Small intestine (tissue), 7 donors: ENCODE data around the gene AMBN. TPM values are rescaled to one million over a fixed set of nuclear protein-coding genes. Genes with fewer than 3 reads are reported as not detected.
A peak's percentile ranks its signal among the peaks of the same experiment; 100 is the strongest.

ENCODE experiments used
- DNase-seq, 2 donors: peaks; one replicate each; pipeline versions ENCODE4 v3.0.0 to v3.0.0-alpha.2; 2013
- FAIRE-seq: peaks from 2 replicates; lab custom pipeline; 2012; peaks lifted over from hg19 to GRCh38; lab: Jason Lieb, UNC
- H3K27ac ChIP-seq, 3 donors: one replicate each; pipeline ENCODE4 v1.5.1; 2013; ENCODE audit warnings: low read length in 2 of 3, mild to moderate bottlenecking in 2 of 3, control low read depth in 1 of 3, inconsistent platforms in 1 of 3, low read depth in 1 of 3, moderate library complexity in 1 of 3
- H3K27me3 ChIP-seq, 3 donors: one replicate each; pipeline ENCODE4 v1.6.1; 2013; ENCODE audit warnings: low read length in 3 of 3, inconsistent platforms in 1 of 3; ENCODE audit not compliant: control insufficient read depth in 3 of 3, insufficient read depth in 3 of 3
- H3K36me3 ChIP-seq, 3 donors: one replicate each; pipeline ENCODE4 v1.6.1; 2013; ENCODE audit warnings: low read length in 3 of 3, inconsistent platforms in 1 of 3, low read depth in 1 of 3, mild to moderate bottlenecking in 1 of 3, moderate library complexity in 1 of 3; ENCODE audit not compliant: control insufficient read depth in 3 of 3, insufficient read depth in 2 of 3
- H3K4me1 ChIP-seq, 3 donors: one replicate each; pipeline ENCODE4 v1.6.1; 2013; ENCODE audit warnings: low read length in 2 of 3, inconsistent platforms in 1 of 3, low read depth in 1 of 3, mild to moderate bottlenecking in 1 of 3, moderate library complexity in 1 of 3; ENCODE audit not compliant: control insufficient read depth in 3 of 3, insufficient read depth in 2 of 3
- H3K4me3 ChIP-seq, 3 donors: one replicate each; pipeline ENCODE4 v1.5.1; 2013; ENCODE audit warnings: low read length in 3 of 3, control low read depth in 1 of 3, inconsistent platforms in 1 of 3, low read depth in 1 of 3, mild to moderate bottlenecking in 1 of 3, moderate library complexity in 1 of 3
- H3K9me3 ChIP-seq, 2 donors: one replicate each; pipeline ENCODE4 v1.6.1; 2013; ENCODE audit warnings: low read depth in 1 of 2, low read length in 1 of 2; ENCODE audit not compliant: control insufficient read depth in 2 of 2, insufficient read depth in 1 of 2
- WGBS, 3 donors: extraction: QIAGEN DNeasy Blood & Tissue Kit; methylation state at CpG; one replicate each; pipeline ENCODE4 v1.1.7; 2013; 5-methylcytosine and 5-hydroxymethylcytosine counted together
- polyA plus RNA-seq, 4 donors: library from polyadenylated mRNA; stranded (reverse) in 3 of 4; unstranded in 1 of 4; fragments of 200-250 nt in 3 of 4; fragments of 120-200 nt in 1 of 4; gene quantifications; one replicate each; pipeline versions ENCODE4 v1.2.1 to v1.2.3, GENCODE V29; 2013
- donor health status: healthy with polysubstance abuse.
- donor health status: control.
- donor health status: control.
- donor health status: Bipolar disorder and iron deficiency.
- donor health status: healthy.

The AMBN gene
- polyA plus RNA-seq, 4 donors = not detected

GRCh38 chr4:70575964-70576363 lies 16.1 kb upstream of the AMBN start:
- H3K36me3 ChIP-seq = no peaks in the 10 kb centered on the region
- H3K27ac ChIP-seq = no peak overlapping the region
- DNase-seq = no peak
- no peak overlapping the region for H3K4me3 ChIP-seq
- no peaks in the 10 kb centered on the region for H3K4me1 ChIP-seq
- no peaks in the 10 kb centered on the region for H3K9me3 ChIP-seq
- FAIRE-seq = no peak
- peaks cover 0 to 9% (median 0%) of the 10 kb centered on the region in 3 donors for H3K27me3 ChIP-seq

DNA sequence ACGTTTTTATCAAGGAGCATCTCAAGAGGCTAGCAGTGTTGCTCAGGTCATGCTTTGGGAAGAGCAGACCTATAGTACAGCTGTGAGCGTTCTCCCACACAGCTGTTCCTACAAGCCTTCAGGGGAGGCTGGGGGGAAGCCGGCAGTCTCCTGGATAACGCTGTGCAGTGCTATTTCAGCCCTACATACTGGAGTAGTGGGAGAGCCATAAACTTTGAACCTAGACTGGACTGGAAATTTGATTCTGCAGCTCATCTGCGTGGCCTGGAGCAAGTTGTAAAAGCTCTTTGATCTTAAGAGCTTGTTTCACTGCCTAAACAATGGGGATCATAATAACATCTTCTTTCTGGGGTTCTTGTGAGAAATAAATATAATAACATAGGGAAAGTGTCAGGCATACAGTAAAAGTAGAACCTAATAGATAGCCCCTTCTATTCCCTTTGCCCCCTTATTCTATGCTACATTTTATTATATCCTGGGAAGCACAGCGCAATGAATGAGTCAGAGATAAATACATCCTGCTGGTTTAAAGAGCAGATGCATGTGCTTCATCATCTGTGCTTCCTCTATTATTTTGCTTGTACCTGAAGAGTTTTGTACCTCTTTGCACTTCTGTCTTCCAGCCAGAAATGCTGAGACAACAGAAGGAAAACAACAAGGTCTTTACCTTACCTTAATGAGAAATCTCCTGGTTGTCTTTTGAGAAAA lies 14.7 kb upstream of the AMBN start:
- Histone ChIP-seq H3K27ac (no peak overlapping the region), H3K9me3 (no peaks in the 10 kb centered on the region), H3K36me3 (no peaks in the 10 kb centered on the region), H3K4me3 (no peak overlapping the region), H3K4me1 (no peaks in the 10 kb centered on the region), H3K27me3 (peaks cover 0 to 2% (median 0%) of the 10 kb centered on the region in 3 donors)
- peak; percentile 18 to 38 for DNase-seq
- 17 to 44% (median 25%) methylated on average over 6 of the region's 6 CpGs for WGBS, 3 donors
- no peak for FAIRE-seq

- 67 to 93% (median 90%) methylated on average over 2 of the region's 2 CpGs for WGBS, 3 donors
- no peaks in the 10 kb centered on the region for H3K27me3 ChIP-seq
- no peak for FAIRE-seq
- no peak overlapping the region for H3K4me3 ChIP-seq
- H3K4me1 ChIP-seq = no peaks in the 10 kb centered on the region
- H3K36me3 ChIP-seq = no peaks in the 10 kb centered on the region
- H3K27ac ChIP-seq = no peak overlapping the region
- no peak for DNase-seq
- no peaks in the 10 kb centered on the region for H3K9me3 ChIP-seq
Observed at GRCh38 chr4:70581980-70582379, 10.1 kb upstream of the AMBN start.

DNA sequence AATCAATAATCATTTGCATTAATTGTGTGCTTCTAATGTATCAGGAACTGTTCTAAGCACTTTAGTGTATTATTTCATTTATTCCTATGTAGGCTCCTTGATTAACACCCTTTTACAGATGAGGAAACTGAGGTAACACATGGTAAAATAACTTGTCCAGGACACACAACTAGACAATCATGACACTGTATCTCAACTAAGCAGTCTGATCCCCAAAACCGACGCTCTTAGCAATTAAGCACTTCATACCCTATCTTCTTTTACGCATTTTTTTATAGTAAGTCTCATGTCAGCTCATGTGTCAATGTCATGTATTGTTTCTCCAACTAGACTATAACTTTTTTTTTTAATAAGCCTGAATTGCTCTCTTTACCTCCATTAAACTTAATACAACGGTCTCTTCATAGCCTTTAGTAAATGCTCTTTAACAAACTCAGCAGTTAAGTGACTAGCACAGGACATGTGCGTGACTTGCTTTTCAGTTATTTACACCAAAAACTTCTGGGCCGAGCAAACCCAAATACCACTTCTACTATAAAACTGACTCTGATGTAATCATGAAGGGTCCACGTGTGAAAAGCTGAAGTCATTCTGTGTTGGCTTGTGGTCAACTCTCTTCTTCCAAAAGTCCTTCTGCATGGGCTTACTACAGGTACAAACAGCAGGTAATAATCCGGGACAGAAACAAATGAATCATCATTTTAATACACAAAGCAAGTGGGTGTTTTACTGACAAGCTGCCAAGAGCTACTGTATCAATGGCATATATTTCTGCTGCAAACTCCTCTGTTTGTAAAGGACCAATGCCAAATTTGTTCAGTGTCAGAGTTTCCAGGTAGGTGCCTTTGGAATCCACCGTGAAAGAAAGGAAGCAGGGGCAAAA lies 7.9 kb upstream of the AMBN start:
- Histone ChIP-seq H3K36me3 (no peaks in the 10 kb centered on the region), H3K4me1 (no peaks in the 10 kb centered on the region), H3K27ac (no peak overlapping the region), H3K9me3 (no peaks in the 10 kb centered on the region), H3K4me3 (no peak overlapping the region), H3K27me3 (no peaks in the 10 kb centered on the region)
- DNase-seq (peak in 1 of 2 donors; percentile 47), FAIRE-seq (no peak)
- WGBS, 3 donors = 20 to 54% (median 37%) methylated on average over 9 of the region's 9 CpGs

GRCh38 chr4:70586841-70587240 lies 5.2 kb upstream of the AMBN start:
- no peak overlapping the region for H3K27ac ChIP-seq
- H3K4me1 ChIP-seq = no peaks in the 10 kb centered on the region
- H3K9me3 ChIP-seq = no peaks in the 10 kb centered on the region
- FAIRE-seq (no peak), DNase-seq (no peak)
- H3K4me3 ChIP-seq = no peak overlapping the region
- no peaks in the 10 kb centered on the region for H3K27me3 ChIP-seq
- 47 to 76% (median 53%) methylated on average over 2 of the region's 2 CpGs for WGBS, 3 donors
- no peaks in the 10 kb centered on the region for H3K36me3 ChIP-seq

DNA sequence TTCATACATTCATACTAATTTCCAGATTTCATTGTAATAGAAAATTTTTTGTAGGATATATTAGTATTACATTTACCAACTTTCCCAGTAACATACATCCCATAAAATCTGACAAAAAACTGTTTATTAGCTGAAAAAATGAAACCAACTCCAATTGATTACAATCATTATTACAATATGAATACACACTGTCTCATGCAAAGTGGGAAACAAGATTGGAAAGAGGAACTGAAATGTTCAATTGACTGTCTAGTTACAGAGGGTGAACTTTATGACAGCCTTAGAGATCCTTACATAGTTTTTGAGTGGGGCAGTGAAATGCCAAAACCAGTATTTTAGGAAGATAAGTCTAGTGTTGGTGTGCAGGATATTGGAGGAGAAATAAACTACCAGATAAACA lies 2.3 kb upstream of the AMBN start:
- no peak overlapping the region for H3K27ac ChIP-seq
- no peaks in the 10 kb centered on the region for H3K27me3 ChIP-seq
- no peaks in the 10 kb centered on the region for H3K9me3 ChIP-seq
- no peak for DNase-seq
- no peaks in the 10 kb centered on the region for H3K4me1 ChIP-seq
- no peaks in the 10 kb centered on the region for H3K36me3 ChIP-seq
- H3K4me3 ChIP-seq = no peak overlapping the region
- no peak for FAIRE-seq

DNA sequence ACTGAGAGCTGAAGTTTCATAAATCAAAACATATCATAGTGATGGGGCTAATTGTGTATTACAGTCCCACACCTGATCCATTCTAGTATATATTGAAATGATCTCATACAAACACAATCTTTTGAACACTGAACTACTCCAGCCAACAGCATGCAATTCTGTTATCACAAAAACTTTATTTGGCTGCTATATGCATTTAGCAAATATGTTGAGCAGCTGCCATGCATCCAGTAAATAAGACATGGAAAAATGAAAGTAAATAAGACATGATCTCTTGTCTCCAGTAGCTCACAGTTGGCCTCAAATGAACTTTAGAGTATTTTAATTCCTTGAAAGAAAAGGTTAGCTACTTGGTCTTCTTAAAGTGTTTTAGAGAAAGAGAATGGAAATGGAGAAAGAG lies 2.1 kb downstream of the AMBN start:
- H3K4me1 ChIP-seq = no peaks in the 10 kb centered on the region
- H3K4me3 ChIP-seq = no peak overlapping the region
- no peaks in the 10 kb centered on the region for H3K36me3 ChIP-seq
- no peak overlapping the region for H3K27ac ChIP-seq
- no peaks in the 10 kb centered on the region for H3K9me3 ChIP-seq
- DNase-seq (peak in 1 of 2 donors; percentile 5), FAIRE-seq (no peak)
- no peaks in the 10 kb centered on the region for H3K27me3 ChIP-seq

DNA sequence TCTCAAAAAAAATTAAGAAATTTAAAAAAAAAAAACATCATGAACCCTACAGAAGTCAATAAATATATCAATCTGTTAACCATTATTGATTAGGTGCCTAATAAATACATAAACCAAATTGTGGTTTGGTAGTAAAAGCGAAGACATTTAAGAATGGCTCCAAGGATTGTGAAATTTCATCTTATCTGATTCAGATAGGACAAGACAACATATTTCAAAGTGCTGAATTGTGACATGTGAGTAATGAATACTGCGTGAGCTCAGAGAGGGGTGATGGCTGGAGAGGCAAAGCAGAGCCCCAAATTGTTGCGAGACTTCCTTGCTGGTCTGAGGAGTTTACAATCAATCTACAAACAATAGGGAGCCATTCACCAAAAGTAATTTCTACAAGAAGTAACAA lies 8.2 kb downstream of the AMBN start:
- WGBS, 3 donors = 60 to 68% (median 63%) methylated on average over 3 of the region's 3 CpGs
- H3K4me3 ChIP-seq = no peak overlapping the region
- no peaks in the 10 kb centered on the region for H3K27me3 ChIP-seq
- FAIRE-seq (no peak), DNase-seq (no peak)
- H3K27ac ChIP-seq = no peak overlapping the region
- H3K36me3 ChIP-seq = no peaks in the 10 kb centered on the region
- H3K9me3 ChIP-seq = no peaks in the 10 kb centered on the region
- H3K4me1 ChIP-seq = no peaks in the 10 kb centered on the region
